Left lung (tissue), 10 donors: ENCODE measurements around the gene NAPEPLD. TPM values are rescaled to one million over a fixed set of nuclear protein-coding genes. Genes with fewer than 3 reads are reported as not detected.

Source experiments
- ATAC-seq: fragments of 200-7000 bp; cut with Tn5 transposase; one replicate; pipeline ENCODE4 v1.9.1; 2020; ENCODE audit warnings: moderate library complexity
- DNase-seq, 4 donors: peaks; one replicate each; pipeline ENCODE4 v3.0.0-alpha.2; 2013 to 2020
- H3K27ac ChIP-seq, 2 donors: fragments of 200-600 bp; sonication (generic) in 1 of 2; one replicate each; pipeline versions ENCODE4 v1.5.0 to v1.8.0; 2020 to 2021
- H3K27me3 ChIP-seq, 2 donors: fragments of 200-600 bp; sonication (generic) in 1 of 2; one replicate each; pipeline versions ENCODE4 v1.5.0 to v1.8.0; 2020 to 2021
- H3K36me3 ChIP-seq, 2 donors: fragments of 200-600 bp; sonication (generic) in 1 of 2; one replicate each; pipeline versions ENCODE4 v1.5.0 to v1.8.0; 2020 to 2021
- H3K4me1 ChIP-seq, 2 donors: fragments of 200-600 bp; one replicate each; pipeline ENCODE4 v1.8.0; 2021
- H3K4me3 ChIP-seq, 2 donors: fragments of 200-600 bp; sonication (generic) in 1 of 2; one replicate each; pipeline versions ENCODE4 v1.5.0 to v1.8.0; 2020 to 2021; ENCODE audit warnings: mild to moderate bottlenecking in 1 of 2
- H3K9me3 ChIP-seq, 2 donors: fragments of 200-600 bp; sonication (generic) in 1 of 2; one replicate each; pipeline versions ENCODE4 v1.5.0 to v1.8.0; 2020 to 2021
- intact Hi-C, 2 donors: fragments of 100-400 bp; cut with DNase I; formaldehyde crosslinking; loops; one replicate each; pipeline versions ENCODE4 v1.11.2 to v1.14.2; 2022
- polyA plus RNA-seq, 6 donors: library from polyadenylated mRNA; unstranded; fragments of 120-200 nt; gene quantifications; one replicate each; pipeline ENCODE4 v1.2.1, GENCODE V29; 2013; ENCODE audit not compliant: insufficient read length in 6 of 6
- total RNA-seq, 2 donors: library from RNA; stranded (reverse); fragmentation: NEBNext Ultra II Directional; extraction: Animal tissue kit (Norgen Biotek cat#: 25700); gene quantifications; one replicate each; pipeline ENCODE4 v1.2.1, GENCODE V29; 2021
- TF ChIP-seq, protein P1 (sequence below), 2 donors: fragments of 200-600 bp; sonication (generic) in 1 of 2; IDR thresholded peaks; one replicate each; pipeline versions ENCODE4 v1.5.0 to v1.8.0; 2021; ENCODE audit warnings: antibody characterized with exemption in 2 of 2
- donor health status: DM: no; HTN: yes; CAD: no.
- donor health status: DM: no; HTN: no; CAD: no.

Gene NAPEPLD
- total and polyA plus RNA-seq, 8 donors = 15.9 to 37.7 (median 30.5) TPM

DNA sequence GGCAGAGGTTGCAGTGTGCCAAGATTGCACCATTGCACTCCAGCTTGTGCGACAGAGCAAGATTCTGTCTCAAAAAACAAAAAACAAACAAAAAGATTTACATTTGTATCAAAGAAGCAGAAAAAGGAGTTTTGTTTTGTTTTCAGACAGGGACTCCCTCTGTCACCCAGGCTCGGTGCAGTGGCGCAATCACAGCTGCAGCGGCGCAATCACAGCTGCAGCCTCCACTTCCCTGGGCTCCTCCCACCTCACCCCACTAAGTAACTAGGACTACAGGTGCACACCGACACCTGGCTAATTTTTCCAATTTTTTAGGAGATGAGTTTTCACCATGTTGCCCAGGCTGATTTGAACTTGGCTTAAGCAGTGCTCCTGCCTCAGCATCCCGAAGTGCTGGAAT, 72.1 kb downstream of the NAPEPLD start:
- Histone ChIP-seq H3K9me3 (no peaks in the 10 kb centered on the region), H3K36me3 (no peaks in the 10 kb centered on the region), H3K27ac (no peak overlapping the region), H3K27me3 (no peaks in the 10 kb centered on the region), H3K4me3 (no peak overlapping the region), H3K4me1 (peaks cover 15 to 45% of the 10 kb centered on the region in 2 donors)
- TF ChIP-seq, protein P1, sequence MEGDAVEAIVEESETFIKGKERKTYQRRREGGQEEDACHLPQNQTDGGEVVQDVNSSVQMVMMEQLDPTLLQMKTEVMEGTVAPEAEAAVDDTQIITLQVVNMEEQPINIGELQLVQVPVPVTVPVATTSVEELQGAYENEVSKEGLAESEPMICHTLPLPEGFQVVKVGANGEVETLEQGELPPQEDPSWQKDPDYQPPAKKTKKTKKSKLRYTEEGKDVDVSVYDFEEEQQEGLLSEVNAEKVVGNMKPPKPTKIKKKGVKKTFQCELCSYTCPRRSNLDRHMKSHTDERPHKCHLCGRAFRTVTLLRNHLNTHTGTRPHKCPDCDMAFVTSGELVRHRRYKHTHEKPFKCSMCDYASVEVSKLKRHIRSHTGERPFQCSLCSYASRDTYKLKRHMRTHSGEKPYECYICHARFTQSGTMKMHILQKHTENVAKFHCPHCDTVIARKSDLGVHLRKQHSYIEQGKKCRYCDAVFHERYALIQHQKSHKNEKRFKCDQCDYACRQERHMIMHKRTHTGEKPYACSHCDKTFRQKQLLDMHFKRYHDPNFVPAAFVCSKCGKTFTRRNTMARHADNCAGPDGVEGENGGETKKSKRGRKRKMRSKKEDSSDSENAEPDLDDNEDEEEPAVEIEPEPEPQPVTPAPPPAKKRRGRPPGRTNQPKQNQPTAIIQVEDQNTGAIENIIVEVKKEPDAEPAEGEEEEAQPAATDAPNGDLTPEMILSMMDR (IDR thresholded peaks at IDR 0.05) = no peak
- intact Hi-C loops = no loop called here
- DNase-seq (peak in 2 of 4 donors; percentile 53 to 90), ATAC-seq (no peak)

DNA sequence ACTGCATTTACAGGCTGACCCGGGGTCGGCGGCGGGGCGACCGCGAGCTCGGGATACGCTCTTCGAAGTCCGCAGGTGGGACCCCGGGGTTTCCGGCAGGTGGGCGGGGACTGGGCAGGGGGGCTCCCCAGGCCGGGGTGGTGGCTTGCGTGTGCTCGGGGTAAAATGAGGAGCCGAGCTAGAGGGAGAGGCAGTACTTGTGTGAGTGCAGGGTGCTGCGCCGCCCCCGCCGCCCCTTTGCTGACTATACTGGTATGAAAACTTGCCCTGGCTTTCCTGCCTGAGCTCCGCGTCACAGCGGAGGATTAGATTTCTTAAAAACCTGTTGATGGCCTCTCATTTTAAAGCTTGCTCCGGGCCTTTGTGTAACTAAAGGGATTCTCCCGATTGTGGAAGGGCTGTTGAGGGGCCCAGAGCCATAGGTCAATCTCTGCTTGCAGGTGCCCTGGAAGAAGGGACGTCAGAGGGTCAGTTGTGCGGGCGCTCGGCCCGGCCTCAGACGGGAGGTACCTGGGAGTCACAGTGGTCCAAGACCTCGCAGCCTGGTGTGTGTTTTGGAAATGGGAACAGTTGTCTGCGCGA, 73.5 kb downstream of the NAPEPLD start:
- H3K4me1 ChIP-seq = peaks cover 15 to 45% of the 10 kb centered on the region in 2 donors
- H3K9me3 ChIP-seq = no peaks in the 10 kb centered on the region
- ATAC-seq (peak; percentile 22), DNase-seq (peak in 3 of 4 donors; percentile 20 to 60 (median 53))
- no peaks in the 10 kb centered on the region for H3K27me3 ChIP-seq
- intact Hi-C loops = no loop called here
- H3K27ac ChIP-seq = peak overlapping the region; percentile 92 to 95
- TF ChIP-seq, protein P1 (IDR thresholded peaks at IDR 0.05) = no peak
- no peaks in the 10 kb centered on the region for H3K36me3 ChIP-seq
- peak overlapping the region; percentile 70 to 77 for H3K4me3 ChIP-seq

DNA sequence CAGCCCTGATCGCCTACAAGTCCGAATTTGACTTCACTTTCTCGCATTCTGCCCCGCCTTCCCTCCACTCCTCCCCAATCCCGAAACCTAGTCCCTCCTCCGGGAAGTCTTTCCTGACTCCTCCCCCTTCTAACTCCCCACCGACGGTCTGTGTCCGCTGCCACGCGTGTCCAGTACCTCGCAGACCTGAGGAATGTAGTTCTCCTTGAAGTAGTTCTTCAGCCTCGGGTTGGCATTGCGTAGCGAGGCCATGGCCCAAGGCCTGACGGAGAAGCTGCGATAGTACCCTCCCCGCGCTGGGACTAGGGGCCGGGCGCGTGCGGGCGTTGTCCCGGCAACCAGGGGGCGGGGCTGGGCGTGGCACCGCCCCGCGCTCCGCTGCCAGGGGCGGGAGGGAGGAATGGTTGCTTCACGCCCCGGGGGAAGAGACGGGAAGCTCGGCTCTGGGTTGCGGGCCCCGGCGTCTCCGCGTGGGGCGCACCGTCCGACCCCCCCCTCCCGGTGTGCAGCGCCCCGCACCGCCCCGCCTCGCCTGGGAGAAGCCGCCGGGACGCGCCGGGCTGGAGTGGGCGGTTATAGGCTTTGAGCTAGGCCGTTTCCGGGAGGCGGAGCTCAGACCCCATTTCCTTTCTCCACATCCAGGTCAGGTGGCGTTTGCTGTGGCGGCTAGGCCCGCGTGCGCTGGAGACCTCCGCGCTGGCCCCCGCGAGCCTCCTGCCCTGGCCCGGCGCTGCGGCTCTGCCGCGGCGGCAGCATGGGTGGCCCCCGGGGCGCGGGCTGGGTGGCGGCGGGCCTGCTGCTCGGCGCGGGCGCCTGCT, 74.2 kb downstream of the NAPEPLD start, which contains the start of the genes ARMC10 and FBXL13:
Gene ARMC10, plus strand, starts transcription at position 622 of the 818 bp plus-strand sequence. Its CDS starts 133 bp downstream, at position 755.
Gene FBXL13, minus strand, starts transcription at position 278 of the 818 bp plus-strand sequence.
- Histone ChIP-seq H3K27me3 (no peaks in the 10 kb centered on the region), H3K9me3 (no peaks in the 10 kb centered on the region), H3K36me3 (no peaks in the 10 kb centered on the region), H3K4me1 (peaks cover 15 to 45% of the 10 kb centered on the region in 2 donors), H3K4me3 (peak within 1 kb of the TSS; percentile 70 to 77), H3K27ac (peak within 1 kb of the TSS; percentile 92 to 95)
- intact Hi-C loops = no loop called here
- DNase-seq = peak; percentile 90 to 98 (median 94)
- TF ChIP-seq, protein P1 (IDR thresholded peaks at IDR 0.05) = peak in 1 of 2 donors; percentile 47
- ATAC-seq = peak; percentile 97

DNA sequence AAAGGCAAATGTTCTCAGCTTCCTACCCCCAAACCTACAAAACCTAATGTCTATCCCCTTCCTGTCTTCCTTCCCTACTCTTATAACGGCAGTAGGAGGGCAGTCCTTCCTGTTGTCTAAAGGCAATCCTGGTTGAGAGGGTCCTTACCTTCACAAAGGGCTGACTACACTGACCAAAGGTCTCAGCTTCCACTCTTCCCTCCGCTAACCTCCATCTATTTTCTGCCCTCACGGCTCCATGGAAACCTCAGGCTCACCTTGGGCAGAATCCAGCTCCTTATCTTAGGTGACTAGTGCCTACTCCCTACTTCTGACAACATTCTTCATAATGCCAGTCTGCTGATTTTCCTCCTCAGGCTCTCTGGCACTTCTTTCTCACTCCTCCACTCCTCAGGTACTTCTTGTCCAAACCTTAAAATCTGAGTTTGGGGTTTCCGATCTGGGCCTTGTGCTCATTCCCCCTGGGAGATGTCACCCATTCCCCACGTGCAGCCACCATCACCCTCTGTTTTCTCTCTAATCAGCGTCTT, 74.8 kb downstream of the NAPEPLD start:
- ATAC-seq (peak; percentile 24), DNase-seq (peak in 2 of 4 donors; percentile 5 to 21)
- H3K27me3 ChIP-seq = no peaks in the 10 kb centered on the region
- peaks cover 15 to 45% of the 10 kb centered on the region in 2 donors for H3K4me1 ChIP-seq
- TF ChIP-seq, protein P1 (IDR thresholded peaks at IDR 0.05) = no peak
- no peaks in the 10 kb centered on the region for H3K9me3 ChIP-seq
- peak overlapping the region; percentile 92 to 95 for H3K27ac ChIP-seq
- H3K36me3 ChIP-seq = no peaks in the 10 kb centered on the region
- peak overlapping the region; percentile 70 to 77 for H3K4me3 ChIP-seq
- intact Hi-C loops = no loop called here

DNA sequence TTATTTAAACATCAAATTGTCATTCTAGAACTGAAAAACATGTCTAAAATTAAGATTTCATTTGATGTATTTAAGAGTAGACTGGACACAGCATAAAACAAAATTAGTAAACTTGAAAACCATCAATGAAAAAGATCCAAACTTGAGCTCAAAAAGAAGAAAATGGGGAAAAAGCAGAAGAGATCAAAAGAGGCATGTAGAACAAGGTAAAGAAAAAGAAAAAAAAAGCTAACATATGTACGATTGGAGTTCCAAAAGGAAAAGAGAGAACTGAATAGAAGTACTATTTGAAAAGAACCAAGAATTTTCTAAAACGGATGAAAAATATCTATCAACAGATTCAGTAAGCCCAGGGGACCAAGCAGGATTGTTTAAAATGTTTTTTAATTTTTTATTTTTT, 77.9 kb downstream of the NAPEPLD start:
- DNase-seq (no peak), ATAC-seq (no peak)
- no peak overlapping the region for H3K4me3 ChIP-seq
- H3K9me3 ChIP-seq = no peaks in the 10 kb centered on the region
- no peaks in the 10 kb centered on the region for H3K36me3 ChIP-seq
- intact Hi-C loops = no loop called here
- H3K27ac ChIP-seq = no peak overlapping the region
- TF ChIP-seq, protein P1 (IDR thresholded peaks at IDR 0.05) = no peak
- no peaks in the 10 kb centered on the region for H3K27me3 ChIP-seq
- peaks cover 10 to 17% of the 10 kb centered on the region in 2 donors for H3K4me1 ChIP-seq
